ENCODE data around the gene NEIL3.

- no peak for TF ChIP-seq CTCF (IDR thresholded peaks at IDR 0.05)
- no peak for TF ChIP-seq EP300 (IDR thresholded peaks at IDR 0.05)
- TF ChIP-seq POLR2AphosphoS5 (IDR thresholded peaks at IDR 0.05), result no peak
- TF ChIP-seq POLR2A (IDR thresholded peaks at IDR 0.05; ENCODE audit: low read depth), result no peak
Measured at GRCh38 chr4:177403746-177404145, 94.1 kb downstream of the NEIL3 start.

Measured in esophagus muscularis mucosa (tissue), 4 donors.